Heart right ventricle (tissue), 16 donors: ENCODE measurements around the gene CERS4. TPM values are rescaled to one million over a fixed set of nuclear protein-coding genes. Genes with fewer than 3 reads are reported as not detected.
A peak's percentile ranks its signal among the peaks of the same experiment; 100 is the strongest.

Experiments
- ATAC-seq, 8 donors: fragments of 200-7000 bp; cut with Tn5 transposase; one replicate each; pipeline ENCODE4 v1.9.1; 2020; ENCODE audit warnings: mild to moderate bottlenecking in 8 of 8, moderate library complexity in 8 of 8, moderate number of reproducible peaks in 1 of 8
- DNase-seq, 2 donors: peaks; one replicate each; pipeline ENCODE4 v3.0.0-alpha.2; 2020
- H3K27ac ChIP-seq, 10 donors: fragments of 200-600 bp; sonication (generic) in 2 of 10; one replicate each; pipeline versions ENCODE4 v1.5.0 to v1.8.0; 2020 to 2022; ENCODE audit warnings: mild to moderate bottlenecking in 3 of 10
- H3K27me3 ChIP-seq, 7 donors: fragments of 200-600 bp; one replicate each; pipeline ENCODE4 v1.8.0; 2021 to 2022; ENCODE audit warnings: mild to moderate bottlenecking in 2 of 7
- H3K36me3 ChIP-seq, 9 donors: fragments of 200-600 bp; sonication (generic) in 1 of 9; one replicate each; pipeline versions ENCODE4 v1.5.0 to v1.8.0; 2020 to 2022; ENCODE audit warnings: mild to moderate bottlenecking in 2 of 9
- H3K4me1 ChIP-seq, 9 donors: fragments of 200-600 bp; sonication (generic) in 1 of 9; one replicate each; pipeline versions ENCODE4 v1.5.0 to v1.8.0; 2020 to 2022; ENCODE audit warnings: mild to moderate bottlenecking in 4 of 9
- H3K4me3 ChIP-seq, 10 donors: fragments of 200-600 bp; sonication (generic) in 2 of 10; one replicate each; pipeline versions ENCODE4 v1.5.0 to v1.8.0; 2020 to 2022; ENCODE audit warnings: mild to moderate bottlenecking in 7 of 10, moderate library complexity in 2 of 10
- H3K9me3 ChIP-seq, 11 donors: fragments of 200-600 bp in 10 of 11; sonication (generic) in 2 of 11; one replicate each; pipeline versions ENCODE4 v1.5.0 to v1.8.0; 2013 to 2022; ENCODE audit warnings: mild to moderate bottlenecking in 2 of 11, control low read depth in 1 of 11, moderate library complexity in 1 of 11
- CTCF ChIP-seq, 9 donors: fragments of 200-600 bp; sonication (generic) in 2 of 9; IDR thresholded peaks; one replicate each; pipeline versions ENCODE4 v1.5.0 to v1.8.0; 2021 to 2022; ENCODE audit warnings: antibody characterized with exemption in 9 of 9, mild to moderate bottlenecking in 5 of 9, moderate library complexity in 1 of 9
- WGBS, 2 donors: extraction: QIAGEN DNeasy Blood & Tissue Kit; methylation state at CpG; one replicate each; pipeline ENCODE4 v1.1.7; 2013; ENCODE audit warnings: inconsistent platforms in 1 of 2; 5-methylcytosine and 5-hydroxymethylcytosine counted together
- intact Hi-C, 10 donors: fragments of 100-400 bp; cut with DNase I; formaldehyde crosslinking; loops; one replicate each; pipeline versions ENCODE4 v1.11.1 to v1.14.2; 2022
- polyA plus RNA-seq, 2 donors: library from polyadenylated mRNA; stranded (reverse); fragments of 200-250 nt; gene quantifications; one replicate each; pipeline ENCODE4 v1.2.3, GENCODE V29; 2013
- total RNA-seq, 10 donors: library from RNA; stranded (reverse); fragmentation: NEBNext Ultra II Directional in 3 of 10; extraction: Animal tissue kit (Norgen Biotek cat#: 25700) in 3 of 10; gene quantifications; one replicate each; pipeline versions ENCODE4 v1.2.1 to v1.2.4, GENCODE V29; 2021 to 2023
- donor health status: Arrhythmogenic right ventricular cardiomyopathy.
- donor health status: ischemic (EF 13 %, LVEDD 7.1; RV severe dilation, severe dysfunction).
- donor health status: healthy with polysubstance abuse.
- donor health status: DM: no; HTN: yes; CAD: no.
- donor health status: DM: no; HTN: no; CAD: no.
- donor health status: ischemic (EF 25% LVEDD 6.9; RV normal size, moderate dysfunction).
- donor health status: ischemic (EF 25% LVEDD 5.7; RV mildly dilated, moderate dysfunction).
- donor health status: healthy.
- donor health status: DM: yes; HTN: yes; CAD: no.
- donor health status: Ischemic cardiomyopathy.
- donor health status: ischemic (EF 35%, LVEDD 5.7; RV mildly dilated, moderate dysfunction).
- donor health status: nonischemic (EF 11% LVEDD 7.7; RV severe dilation, severe dysfunction).
- donor health status: DM: yes; HTN: yes; CAD: no.
- donor health status: PGD.
- donor health status: ischemic (EF 29% LVEDD 5.4; RV normal size, mild dysfunction).
- donor health status: nonischemic (EF 23%, LVEDD 6.1; RV moderate dilation, normal function).

Gene CERS4
- total and polyA plus RNA-seq, 12 donors, result 13.9 to 28.9 (median 17.9) TPM

GRCh38 chr19:8233370-8233769, 24.2 kb downstream of the CERS4 start:
- Histone ChIP-seq H3K27ac (no peak overlapping the region), H3K27me3 (no peaks in the 10 kb centered on the region), H3K4me1 (peaks cover 0 to 6% (median 4%) of the 10 kb centered on the region in 9 donors), H3K9me3 (peaks cover 0 to 22% (median 9%) of the 10 kb centered on the region in 11 donors), H3K36me3 (peaks cover 0 to 17% (median 0%) of the 10 kb centered on the region in 9 donors), H3K4me3 (no peak overlapping the region)
- WGBS, 2 donors, result 67 to 84% methylated on average over 5 to 7 of the region's 7 CpGs
- DNase-seq (no peak), ATAC-seq (no peak)
- TF ChIP-seq CTCF (IDR thresholded peaks at IDR 0.05), result no peak
- intact Hi-C loops, result no loop called here

- no peak overlapping the region for H3K4me3 ChIP-seq
- ATAC-seq, result no peak
- no peak for TF ChIP-seq CTCF (IDR thresholded peaks at IDR 0.05)
- peaks cover 10 to 42% (median 28%) of the 10 kb centered on the region in 9 donors for H3K4me1 ChIP-seq
- no peaks in the 10 kb centered on the region for H3K27me3 ChIP-seq
- 77 to 81% methylated on average over 6 of the region's 6 CpGs for WGBS, 2 donors
- H3K9me3 ChIP-seq, result peaks cover 0 to 7% (median 0%) of the 10 kb centered on the region in 11 donors
- H3K36me3 ChIP-seq, result peaks cover 0 to 12% (median 0%) of the 10 kb centered on the region in 9 donors
- intact Hi-C loops, result no loop called here
- no peak overlapping the region for H3K27ac ChIP-seq
- no peak for DNase-seq
Measured at GRCh38 chr19:8237026-8237425, 27.9 kb downstream of the CERS4 start.

GRCh38 chr19:8238251-8238650, 29.1 kb downstream of the CERS4 start:
- intact Hi-C loops, result no loop called here
- H3K4me1 ChIP-seq, result peaks cover 10 to 42% (median 29%) of the 10 kb centered on the region in 9 donors
- no peak overlapping the region for H3K4me3 ChIP-seq
- peak overlapping the region in 6 of 10 donors; percentile 24 to 92 (median 69) for H3K27ac ChIP-seq
- peak in 3 of 8 donors; percentile 18 to 42 (median 19) for ATAC-seq
- no peaks in the 10 kb centered on the region for H3K27me3 ChIP-seq
- 81 to 93% methylated on average over 1 of the region's 1 CpG for WGBS, 2 donors
- no peak for TF ChIP-seq CTCF (IDR thresholded peaks at IDR 0.05)
- peaks cover 0 to 12% (median 0%) of the 10 kb centered on the region in 9 donors for H3K36me3 ChIP-seq
- peak in 1 of 2 donors; percentile 28 for DNase-seq
- peaks cover 0 to 19% (median 7%) of the 10 kb centered on the region in 11 donors for H3K9me3 ChIP-seq

GRCh38 chr19:8239528-8240273, 30.5 kb downstream of the CERS4 start:
- Histone ChIP-seq H3K27ac (peak overlapping the region; percentile 75 to 92 (median 86)), H3K4me3 (peak overlapping the region in 2 of 10 donors; percentile 15 to 38), H3K27me3 (no peaks in the 10 kb centered on the region), H3K9me3 (peaks cover 0 to 27% (median 9%) of the 10 kb centered on the region in 11 donors), H3K4me1 (peaks cover 10 to 42% (median 29%) of the 10 kb centered on the region in 9 donors), H3K36me3 (peaks cover 0 to 10% (median 0%) of the 10 kb centered on the region in 9 donors)
- WGBS, 2 donors, result 88 to 93% methylated on average over 3 of the region's 3 CpGs
- no peak for TF ChIP-seq CTCF (IDR thresholded peaks at IDR 0.05)
- ATAC-seq (no peak), DNase-seq (no peak)
- intact Hi-C loops, result loop anchor here in 1 of 10 donors (5.0 kb wide), 1 partner anchor 77 kb away; no protein-coding TSS in a partner anchor
